Activated CD8-positive, alpha-beta T cell treated with anti-CD3 and anti-CD28 coated beads for 36 hours (primary cell): ENCODE measurements around the gene LUZP2. TPM values are rescaled to one million over a fixed set of nuclear protein-coding genes. Genes with fewer than 3 reads are reported as not detected.

Experiments
- ATAC-seq: fragments of 200-7000 bp; cut with Tn5 transposase; one replicate; pipeline ENCODE4 v1.10.0; 2021; ENCODE audit warnings: mild to moderate bottlenecking, moderate library complexity
- CTCF ChIA-PET: fragments of 350-600 bp; sonication (Branson Sonifier 250); formaldehyde crosslinking; loops from one replicate; lab custom pipeline; 2021; ENCODE audit warnings: antibody characterized with exemption; lab: Charles Lee
- POLR2A ChIA-PET: fragments of 350-600 bp; sonication (Branson Sonifier 250); formaldehyde crosslinking; loops from one replicate; lab custom pipeline; 2021; ENCODE audit warnings: antibody characterized with exemption; lab: Charles Lee
- DNase-seq: peaks from one replicate; pipeline ENCODE4 v3.0.0-alpha.2; 2020
- H3K27ac Mint-ChIP-seq: one replicate; pipeline ENCODE4 v1.8.0; 2021; ENCODE audit warnings: mild to moderate bottlenecking, mixed read lengths
- H3K27me3 Mint-ChIP-seq: one replicate; pipeline ENCODE4 v1.8.0; 2021; ENCODE audit warnings: mixed read lengths
- H3K36me3 Mint-ChIP-seq: one replicate; pipeline ENCODE4 v1.8.0; 2021; ENCODE audit warnings: low read depth, mixed read lengths
- H3K4me1 Mint-ChIP-seq: one replicate; pipeline ENCODE4 v1.8.0; 2021; ENCODE audit warnings: low read depth, mixed read lengths
- H3K4me3 Mint-ChIP-seq: one replicate; pipeline ENCODE4 v1.8.0; 2021; ENCODE audit warnings: mild to moderate bottlenecking, moderate library complexity, mixed read lengths
- H3K9me3 Mint-ChIP-seq: one replicate; pipeline ENCODE4 v1.8.0; 2021; ENCODE audit warnings: mixed read lengths
- intact Hi-C: fragments of 100-400 bp; cut with micrococcal nuclease; formaldehyde crosslinking; loops from one replicate; pipeline ENCODE4 v1.10.0; 2022
- total RNA-seq, 2 experiments: library from RNA; stranded (reverse); gene quantifications; one replicate each; pipeline ENCODE4 v1.2.3, GENCODE V29; 2021
- TF ChIP-seq, protein P1 (sequence below): fragments of 200-600 bp; IDR thresholded peaks from one replicate; pipeline ENCODE4 v1.8.0; 2022; ENCODE audit warnings: antibody characterized with exemption, mild to moderate bottlenecking

The LUZP2 gene
- total RNA-seq, 2 experiments from 2014 or later: not detected

- intact Hi-C loops: no loop called here
- DNase-seq: no peak
- H3K4me3 Mint-ChIP-seq: no peak overlapping the region
- no peak for ATAC-seq
- TF ChIP-seq, protein P1, sequence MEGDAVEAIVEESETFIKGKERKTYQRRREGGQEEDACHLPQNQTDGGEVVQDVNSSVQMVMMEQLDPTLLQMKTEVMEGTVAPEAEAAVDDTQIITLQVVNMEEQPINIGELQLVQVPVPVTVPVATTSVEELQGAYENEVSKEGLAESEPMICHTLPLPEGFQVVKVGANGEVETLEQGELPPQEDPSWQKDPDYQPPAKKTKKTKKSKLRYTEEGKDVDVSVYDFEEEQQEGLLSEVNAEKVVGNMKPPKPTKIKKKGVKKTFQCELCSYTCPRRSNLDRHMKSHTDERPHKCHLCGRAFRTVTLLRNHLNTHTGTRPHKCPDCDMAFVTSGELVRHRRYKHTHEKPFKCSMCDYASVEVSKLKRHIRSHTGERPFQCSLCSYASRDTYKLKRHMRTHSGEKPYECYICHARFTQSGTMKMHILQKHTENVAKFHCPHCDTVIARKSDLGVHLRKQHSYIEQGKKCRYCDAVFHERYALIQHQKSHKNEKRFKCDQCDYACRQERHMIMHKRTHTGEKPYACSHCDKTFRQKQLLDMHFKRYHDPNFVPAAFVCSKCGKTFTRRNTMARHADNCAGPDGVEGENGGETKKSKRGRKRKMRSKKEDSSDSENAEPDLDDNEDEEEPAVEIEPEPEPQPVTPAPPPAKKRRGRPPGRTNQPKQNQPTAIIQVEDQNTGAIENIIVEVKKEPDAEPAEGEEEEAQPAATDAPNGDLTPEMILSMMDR: no peak
- no peaks in the 10 kb centered on the region for H3K36me3 Mint-ChIP-seq
- POLR2A ChIA-PET: no interaction called here
- H3K4me1 Mint-ChIP-seq: no peaks in the 10 kb centered on the region
- no peak overlapping the region for H3K27ac Mint-ChIP-seq
- no peaks in the 10 kb centered on the region for H3K27me3 Mint-ChIP-seq
- no peaks in the 10 kb centered on the region for H3K9me3 Mint-ChIP-seq
- CTCF ChIA-PET: no interaction called here
These were observed 59.8 kb downstream of the LUZP2 start for GRCh38 chr11:24556693-24557092.

DNA sequence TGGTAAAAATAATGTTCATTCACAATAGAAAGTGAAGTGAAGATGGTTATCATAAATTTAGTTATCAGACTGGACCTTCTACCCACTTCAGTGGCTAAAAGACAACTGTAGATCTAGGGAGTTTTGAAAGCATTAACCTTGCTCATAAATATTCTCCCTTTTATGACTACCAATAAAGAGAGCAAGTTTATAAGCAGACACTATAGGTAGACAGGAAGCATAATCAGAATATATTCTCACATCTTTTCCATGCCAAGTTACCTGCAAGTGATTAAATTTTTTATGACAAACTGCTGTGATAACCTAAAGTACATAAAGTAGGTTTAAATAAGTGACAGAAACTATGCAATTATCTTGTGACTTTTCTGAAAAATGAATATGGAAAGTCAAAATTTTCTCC lies 62.5 kb downstream of the LUZP2 start:
- CTCF ChIA-PET: no interaction called here
- no peaks in the 10 kb centered on the region for H3K27me3 Mint-ChIP-seq
- TF ChIP-seq, protein P1: no peak
- H3K4me1 Mint-ChIP-seq: no peaks in the 10 kb centered on the region
- DNase-seq: no peak
- no peak for ATAC-seq
- no peak overlapping the region for H3K4me3 Mint-ChIP-seq
- no peak overlapping the region for H3K27ac Mint-ChIP-seq
- no peaks in the 10 kb centered on the region for H3K36me3 Mint-ChIP-seq
- H3K9me3 Mint-ChIP-seq: peaks cover 2% of the 10 kb centered on the region
- intact Hi-C loops: no loop called here
- POLR2A ChIA-PET: no interaction called here

DNA sequence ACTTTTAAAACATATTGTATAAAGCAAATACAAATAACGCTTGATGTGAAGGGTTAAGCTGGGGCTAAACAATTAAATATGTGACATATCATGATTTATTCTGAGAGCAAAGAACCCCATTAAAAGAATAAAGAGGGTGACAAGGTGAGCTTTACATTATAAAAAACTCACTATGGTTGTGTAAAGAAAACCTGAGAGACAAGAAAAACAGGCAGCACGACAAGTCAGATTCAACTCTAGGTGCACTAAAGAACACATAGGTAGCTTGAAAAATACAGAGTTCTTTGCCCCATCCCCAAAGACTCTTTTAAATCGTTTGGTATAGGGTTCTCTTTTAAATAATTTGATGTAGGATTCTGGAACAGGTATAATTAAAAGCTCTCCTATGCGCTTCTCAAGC lies 63.5 kb downstream of the LUZP2 start:
- no peak overlapping the region for H3K27ac Mint-ChIP-seq

DNA sequence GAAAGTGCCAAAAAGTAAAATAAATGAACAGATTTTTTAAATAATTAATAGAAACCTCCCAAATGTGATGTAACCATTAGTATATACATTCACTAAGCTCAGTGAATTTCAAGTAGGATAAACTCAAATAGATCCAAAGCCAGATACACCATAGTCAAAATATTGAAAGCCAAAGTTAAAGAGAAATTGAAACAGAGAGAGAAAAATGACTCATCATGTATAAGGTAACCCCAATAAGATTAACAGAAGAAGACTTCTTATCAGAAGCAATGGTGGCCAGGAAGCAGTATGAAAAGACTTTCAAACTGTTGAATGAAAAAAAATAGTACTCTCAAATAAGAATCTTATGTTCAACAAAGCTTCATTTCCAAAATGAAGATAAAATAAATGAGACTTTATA lies 70.5 kb downstream of the LUZP2 start:
- TF ChIP-seq, protein P1: no peak
- intact Hi-C loops: no loop called here
- ATAC-seq: no peak

More for the DNA sequence above, 63.5 kb downstream of the LUZP2 start:
- ATAC-seq: no peak
- H3K4me3 Mint-ChIP-seq: no peak overlapping the region
- no peaks in the 10 kb centered on the region for H3K36me3 Mint-ChIP-seq
- no peaks in the 10 kb centered on the region for H3K4me1 Mint-ChIP-seq
- peaks cover 3% of the 10 kb centered on the region for H3K9me3 Mint-ChIP-seq
- no peak for DNase-seq
- H3K27me3 Mint-ChIP-seq: no peaks in the 10 kb centered on the region
- intact Hi-C loops: no loop called here
- POLR2A ChIA-PET: no interaction called here
- CTCF ChIA-PET: no interaction called here
- TF ChIP-seq, protein P1: no peak

GRCh38 chr11:24572376-24572775 lies 75.5 kb downstream of the LUZP2 start:
- intact Hi-C loops: no loop called here

More for the DNA sequence above, 70.5 kb downstream of the LUZP2 start:
- no peaks in the 10 kb centered on the region for H3K36me3 Mint-ChIP-seq
- H3K27ac Mint-ChIP-seq: no peak overlapping the region
- DNase-seq: no peak
- no peaks in the 10 kb centered on the region for H3K27me3 Mint-ChIP-seq
- ChIA-PET POLR2A (no interaction called here), CTCF (no interaction called here)
- H3K4me3 Mint-ChIP-seq: no peak overlapping the region
- peaks cover 6% of the 10 kb centered on the region for H3K9me3 Mint-ChIP-seq
- no peaks in the 10 kb centered on the region for H3K4me1 Mint-ChIP-seq

More at GRCh38 chr11:24572376-24572775, 75.5 kb downstream of the LUZP2 start:
- Mint-ChIP-seq H3K27ac (no peak overlapping the region), H3K4me3 (no peak overlapping the region), H3K27me3 (no peaks in the 10 kb centered on the region), H3K9me3 (peaks cover 7% of the 10 kb centered on the region), H3K4me1 (no peaks in the 10 kb centered on the region), H3K36me3 (no peaks in the 10 kb centered on the region)
- ChIA-PET CTCF (no interaction called here), POLR2A (no interaction called here)
- TF ChIP-seq, protein P1: no peak
- ATAC-seq (no peak), DNase-seq (no peak)
